Right kidney (tissue), 1 donor: ENCODE measurements around the gene CALN1.
A peak's percentile ranks its signal among the peaks of the same experiment; 100 is the strongest.

Experiments used
- DNase-seq: peaks from one replicate; pipeline ENCODE4 v3.0.0-alpha.2; 2016

Gene CALN1

DNA sequence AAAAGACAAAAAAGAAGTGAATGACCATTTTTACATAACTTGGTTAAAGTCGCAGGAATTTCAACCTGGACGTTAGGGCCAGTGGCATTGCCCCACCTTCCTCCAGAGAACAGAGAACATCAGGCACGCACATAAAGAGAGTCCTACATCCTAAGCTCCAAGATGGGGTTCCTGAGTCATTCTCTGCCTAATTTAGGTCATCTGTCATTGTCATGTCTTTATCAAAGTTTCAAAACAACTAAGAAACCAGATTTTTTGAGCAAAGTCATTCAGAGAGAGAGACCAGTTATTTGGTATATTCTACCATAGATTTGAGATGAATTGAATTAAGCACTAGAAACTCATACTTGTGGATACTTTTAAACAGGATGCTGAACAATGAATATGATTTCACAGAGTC is 241.7 kb downstream of the CALN1 start:
- no peak for DNase-seq

- no peak for DNase-seq
Observed at GRCh38 chr7:72163271-72163670, 248.9 kb downstream of the CALN1 start.

DNA sequence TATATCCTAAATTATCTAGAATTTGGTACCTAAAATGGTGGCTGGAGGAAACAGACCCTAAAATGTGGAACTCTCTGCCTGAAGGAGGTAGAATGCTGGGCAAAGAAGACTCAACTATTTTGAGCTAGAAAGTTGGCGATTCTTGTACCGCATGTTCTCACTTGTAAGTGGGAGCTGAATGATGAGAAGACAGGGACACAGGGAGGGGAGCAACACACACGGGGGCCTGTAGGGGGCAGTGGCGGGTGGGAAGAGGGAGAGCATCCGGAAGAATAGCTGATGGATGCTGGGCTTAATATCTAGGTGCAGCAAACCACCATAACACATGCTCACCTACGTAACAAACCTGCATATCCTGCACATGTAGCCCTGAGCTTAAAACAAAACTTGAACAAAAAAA is 250.6 kb downstream of the CALN1 start:
- DNase-seq: no peak

- no peak for DNase-seq
Observed at GRCh38 chr7:72159911-72160310, 252.2 kb downstream of the CALN1 start.

DNA sequence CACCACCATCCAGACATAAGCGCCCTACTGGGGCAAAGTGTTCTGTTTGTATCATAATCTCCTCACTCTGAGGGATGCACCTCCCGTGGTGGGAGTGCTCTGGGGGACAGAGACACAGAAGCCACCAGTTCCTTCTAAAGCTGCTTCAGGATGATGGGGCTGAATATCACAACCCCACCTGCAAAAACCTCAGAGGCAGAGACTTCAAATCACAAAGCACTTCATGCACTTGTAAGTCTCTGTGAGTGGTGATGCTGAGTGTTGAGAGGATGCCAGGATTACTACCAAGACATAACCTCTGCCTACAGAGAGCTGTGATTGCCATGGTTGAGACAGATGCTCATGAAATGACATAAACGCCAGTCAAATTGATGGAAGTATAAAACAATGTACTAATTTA is 255.5 kb downstream of the CALN1 start:
- DNase-seq: no peak

GRCh38 chr7:72153132-72153512 is 259.0 kb downstream of the CALN1 start:
- no peak for DNase-seq

DNA sequence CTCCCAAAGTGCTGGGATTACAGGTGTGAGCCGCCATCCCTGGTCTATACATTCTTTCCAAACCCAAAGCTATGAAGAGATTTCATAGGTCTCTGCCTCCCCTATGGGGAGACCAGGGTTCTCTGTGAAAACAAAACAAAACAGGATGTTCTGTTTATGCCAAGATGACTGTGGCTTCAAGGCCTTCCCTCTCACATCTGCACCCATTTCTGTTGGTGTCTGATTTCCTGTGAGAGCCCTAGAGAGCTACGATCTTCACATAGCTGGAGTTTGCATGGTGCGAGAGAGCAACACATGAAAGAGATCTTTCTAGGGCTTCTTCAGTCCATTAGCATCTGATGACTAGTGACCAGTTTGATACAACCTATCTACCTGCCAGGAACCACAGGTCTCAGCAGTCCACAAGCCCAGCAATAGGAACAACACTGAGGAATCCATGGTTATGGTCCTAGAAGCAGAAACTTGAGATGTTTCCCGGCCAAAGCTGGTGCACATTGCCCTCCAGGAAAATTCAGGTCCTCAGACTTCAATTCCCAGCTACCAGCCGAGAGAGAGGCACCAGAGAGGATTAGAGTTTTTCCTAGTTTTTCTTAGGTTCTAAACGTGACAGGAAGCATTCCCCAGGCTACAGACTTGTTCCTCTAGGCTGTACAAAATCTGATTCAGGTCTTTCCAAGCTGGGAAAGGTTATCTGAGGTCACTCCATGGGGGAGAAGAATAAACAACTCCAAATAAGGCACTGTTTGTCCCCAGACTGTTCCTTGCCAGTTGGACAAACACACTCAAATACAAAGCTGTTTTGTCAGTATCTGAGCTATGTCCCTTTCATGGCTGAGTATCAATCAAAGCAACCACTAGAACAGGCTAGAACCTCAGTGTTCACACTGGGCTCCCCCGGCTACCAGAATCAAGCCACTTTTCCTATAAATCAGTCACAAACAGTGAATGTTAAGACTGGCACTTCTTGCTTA is 259.7 kb downstream of the CALN1 start:
- peak; percentile 1 for DNase-seq

DNA sequence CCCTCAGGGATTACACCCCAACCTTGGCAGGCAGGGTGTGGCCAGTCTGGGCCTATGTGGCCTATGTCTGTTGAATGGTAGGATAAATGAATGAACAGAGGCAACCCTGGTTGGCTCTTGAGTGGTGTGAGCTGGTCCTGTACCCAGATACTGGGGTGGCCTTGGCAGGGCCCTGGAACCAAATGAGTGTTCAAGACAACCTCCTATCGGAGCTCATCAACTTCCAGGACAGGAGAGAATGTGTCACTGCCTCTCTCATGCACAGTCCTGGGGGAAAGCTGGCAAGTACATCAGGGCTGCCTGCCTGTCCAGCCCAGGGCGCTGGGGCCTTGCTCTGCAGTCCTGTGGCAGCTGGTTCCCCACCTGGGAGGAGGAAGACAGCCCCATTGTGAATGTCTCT is 271.6 kb downstream of the CALN1 start:
- DNase-seq: no peak

DNA sequence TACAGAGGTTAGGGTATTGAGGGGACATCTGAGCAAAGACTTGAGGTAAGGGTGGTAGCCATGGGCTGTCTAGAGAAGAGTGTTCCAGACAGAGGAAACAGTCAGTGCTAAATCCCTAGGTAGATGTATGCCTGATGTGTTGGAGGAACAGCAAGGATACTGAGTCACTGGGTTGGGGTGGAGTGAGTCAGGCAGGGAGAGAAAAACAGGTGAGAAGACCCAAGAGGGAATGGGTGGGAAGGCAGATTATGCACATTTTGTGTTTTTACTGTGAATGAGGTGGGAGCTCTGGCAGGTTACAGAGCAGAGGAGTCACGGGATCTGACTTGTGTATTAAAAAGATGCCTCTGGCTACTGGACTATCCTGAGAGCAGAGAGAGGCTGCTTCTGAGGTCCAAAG is 285.0 kb downstream of the CALN1 start:
- DNase-seq: no peak

GRCh38 chr7:72123913-72124312 is 288.2 kb downstream of the CALN1 start:
- DNase-seq: no peak

DNA sequence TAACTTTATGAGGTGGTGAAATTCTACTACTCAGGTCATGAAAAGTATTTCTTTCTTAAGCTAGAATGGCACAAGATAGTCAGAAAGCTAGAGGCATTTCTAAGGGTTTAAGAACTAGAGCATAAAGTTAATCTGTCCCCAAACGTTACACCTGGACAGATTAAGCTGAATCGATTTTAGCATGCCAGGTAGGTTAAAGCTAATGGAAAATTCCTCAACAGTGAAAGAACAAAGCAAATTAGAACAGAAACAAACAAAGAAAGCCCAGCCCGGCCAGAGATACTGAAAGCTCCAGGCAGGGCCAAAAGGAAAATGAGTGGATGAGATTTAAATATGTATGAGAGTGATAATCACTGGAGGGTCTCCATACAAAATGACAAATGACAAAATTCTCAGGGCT is 293.8 kb downstream of the CALN1 start:
- DNase-seq: no peak

DNA sequence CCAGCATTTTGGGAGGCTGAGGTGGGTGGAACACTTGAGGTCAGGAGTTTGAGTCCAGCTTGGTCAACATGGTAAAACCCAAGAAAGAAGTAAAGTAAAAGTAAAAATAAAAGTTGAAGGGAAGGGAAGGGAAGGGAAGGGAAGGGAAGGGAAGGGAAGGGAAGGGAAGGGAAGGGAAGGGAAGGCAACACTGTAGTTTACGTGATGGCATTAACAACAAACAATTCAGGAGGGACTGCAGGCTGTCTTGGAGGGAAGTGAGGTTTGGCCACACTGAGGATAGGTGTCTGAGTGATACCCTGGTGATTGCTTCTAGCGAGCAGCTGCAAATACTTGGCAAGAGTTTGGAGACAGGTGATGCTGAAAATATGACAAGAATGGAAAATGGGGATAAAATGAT is 298.0 kb downstream of the CALN1 start:
- no peak for DNase-seq

DNA sequence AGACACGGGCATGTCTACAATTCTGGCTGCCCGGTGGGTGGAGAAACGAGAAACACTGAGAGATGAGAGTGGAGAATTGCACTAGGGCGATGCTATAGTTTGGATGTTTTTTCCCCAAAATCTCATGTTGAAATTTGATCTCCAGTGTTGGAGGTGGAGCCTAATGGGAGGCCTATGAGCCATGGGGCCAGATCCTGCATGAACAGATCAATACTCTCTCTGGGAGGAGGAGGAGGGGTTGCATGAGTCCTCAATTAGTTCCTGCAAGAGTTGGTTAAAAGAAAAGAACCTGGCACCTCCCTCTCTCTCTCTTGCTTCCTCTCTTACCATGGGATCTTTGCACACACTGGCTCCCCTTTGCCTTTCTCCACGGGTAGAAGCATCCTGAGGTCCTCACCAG is 299.1 kb downstream of the CALN1 start:
- DNase-seq: no peak

GRCh38 chr7:72112530-72112929 is 299.6 kb downstream of the CALN1 start:
- DNase-seq: no peak

DNA sequence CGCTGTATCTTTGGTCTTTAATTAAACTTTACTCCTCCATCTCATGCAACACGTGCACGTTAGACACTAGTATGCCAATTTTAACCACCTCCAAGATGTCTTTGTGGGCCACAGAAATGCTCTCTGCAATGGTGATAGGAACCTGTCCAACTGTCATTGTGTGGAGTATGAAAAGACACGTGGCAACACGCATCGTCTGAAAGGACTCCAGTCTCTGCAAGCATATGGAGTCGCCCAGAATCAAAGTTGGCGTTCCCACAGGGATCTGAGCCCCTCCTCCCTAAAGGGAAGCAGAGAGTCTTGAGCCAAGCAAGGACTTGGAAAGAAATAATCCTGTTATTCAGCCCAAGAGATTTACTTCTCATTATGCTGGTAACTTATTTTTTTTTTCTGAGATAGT is 301.1 kb downstream of the CALN1 start:
- DNase-seq: no peak

DNA sequence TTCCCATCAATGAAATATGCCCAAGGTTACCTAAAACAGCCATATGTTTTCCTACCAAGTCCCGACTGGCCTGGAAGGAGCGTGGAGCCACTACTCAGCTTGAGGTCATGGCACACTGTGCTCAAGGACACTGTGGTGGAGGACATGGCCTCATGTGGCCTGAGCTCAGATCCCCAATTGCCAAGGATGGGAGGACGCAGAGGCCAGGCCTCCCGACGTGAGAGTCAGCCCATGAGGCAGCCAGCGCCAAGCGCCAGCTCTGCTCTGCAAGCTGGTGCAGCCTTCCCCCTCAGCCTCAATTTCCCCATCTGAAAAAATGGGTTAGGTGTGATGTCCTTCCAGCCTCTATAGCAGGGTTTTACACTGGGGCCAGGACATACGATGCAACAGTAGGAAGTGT is 302.6 kb downstream of the CALN1 start:
- no peak for DNase-seq

DNA sequence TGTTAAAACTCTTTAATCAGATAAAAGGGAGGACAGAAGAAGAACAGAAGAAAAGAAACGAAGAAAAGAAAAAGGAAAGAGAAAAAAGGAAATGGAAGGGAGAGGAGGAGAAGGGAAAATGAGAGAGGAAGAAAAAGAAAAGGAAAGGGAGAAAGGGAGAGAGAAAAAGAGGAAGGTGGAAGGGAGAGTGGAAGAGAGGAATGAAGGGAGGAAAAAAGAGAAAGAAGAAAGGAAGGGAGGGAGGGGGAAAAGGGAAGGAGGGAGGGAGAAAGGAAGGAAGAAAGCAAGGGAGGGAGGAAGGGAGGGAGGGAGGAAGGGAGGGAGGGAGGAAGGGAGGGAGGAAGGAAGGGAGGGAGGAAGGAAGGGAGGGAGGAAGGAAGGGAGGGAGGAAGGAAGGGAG is 305.7 kb downstream of the CALN1 start:
- DNase-seq: no peak

DNA sequence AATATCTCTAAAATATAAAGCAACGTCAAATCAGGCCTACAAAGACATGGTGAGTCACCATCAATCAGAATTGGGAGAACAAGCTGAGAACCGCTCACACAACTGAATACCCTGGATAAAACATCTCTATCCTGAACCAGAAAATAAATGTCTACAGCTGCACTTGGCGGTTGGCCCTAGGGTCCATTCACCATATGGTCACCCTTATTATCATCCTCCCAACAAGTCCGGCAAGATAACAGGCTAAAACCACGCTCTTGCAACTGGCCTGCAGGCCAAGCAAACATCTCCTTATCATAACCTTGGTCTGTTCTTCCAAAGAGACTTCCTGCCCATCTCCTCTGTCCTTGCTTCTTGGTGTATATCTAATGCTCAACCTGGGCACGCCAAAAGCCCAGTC is 310.7 kb downstream of the CALN1 start:
- no peak for DNase-seq

- DNase-seq: no peak
Observed at GRCh38 chr7:72099784-72100183, 312.4 kb downstream of the CALN1 start.

- no peak for DNase-seq
Observed at GRCh38 chr7:72098807-72099580, 313.1 kb downstream of the CALN1 start.

- no peak for DNase-seq
Observed at GRCh38 chr7:72097226-72097625, 314.9 kb downstream of the CALN1 start.

DNA sequence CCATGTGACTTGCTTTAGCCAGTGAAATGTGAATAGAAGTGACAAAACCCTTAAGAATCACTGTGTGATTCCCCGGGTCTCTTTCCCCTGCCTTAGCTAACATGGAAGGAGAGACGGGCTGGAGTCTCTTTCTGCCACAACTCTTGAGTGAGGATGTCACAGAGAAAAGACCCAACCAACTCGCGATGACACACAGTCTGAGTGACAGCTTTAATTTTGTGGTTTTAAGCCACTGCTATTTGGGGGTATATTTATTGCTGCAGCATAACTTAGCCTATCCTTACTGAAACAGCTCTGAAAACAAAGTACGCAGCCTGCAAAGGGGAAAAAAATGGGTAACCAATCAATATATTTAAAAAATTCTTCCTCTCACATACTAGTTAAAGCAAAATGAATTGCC is 319.4 kb downstream of the CALN1 start:
- DNase-seq: no peak

GRCh38 chr7:72087926-72088325 is 324.2 kb downstream of the CALN1 start:
- no peak for DNase-seq
